ENCODE data around the gene SAXO1.

GRCh38 chr9:19027825-19028224 lies 5.2 kb downstream of the SAXO1 start:
- TF ChIP-seq CTCF (IDR thresholded peaks at IDR 0.05 in 4 of 5, conservative IDR thresholded peaks at IDR 0.05 in 1 of 5) (no peak), POLR2A (IDR thresholded peaks at IDR 0.05) (no peak)
